SU-DHL-6 (cell line): ENCODE data around the gene CAMK1.

Experiments
- H2AFZ ChIP-seq: fragments of 200-600 bp; sonication (generic); 2 replicates; pipeline ENCODE4 v1.6.1; 2014; ENCODE audit warnings: low read depth, mild to moderate bottlenecking, moderate library complexity, mixed read lengths, antibody characterized with exemption, low read length; ENCODE audit not compliant: severe bottlenecking
- H3F3A ChIP-seq: fragments of 200-600 bp; shearing (Covaris generic); 2 replicates; pipeline ENCODE4 v1.6.0; 2016; ENCODE audit warnings: antibody characterized with exemption, mild to moderate bottlenecking; ENCODE audit not compliant: insufficient read depth
- H3K27ac ChIP-seq: fragments of 200-600 bp; sonication (generic); 2 replicates; pipeline ENCODE4 v1.5.1; 2016; ENCODE audit warnings: low read depth, mild to moderate bottlenecking, low read length, moderate library complexity, mixed read lengths
- H3K27me3 ChIP-seq: fragments of 200-600 bp; sonication (generic), shearing (Covaris generic); 2 replicates; pipeline ENCODE4 v1.6.0; 2014; ENCODE audit warnings: mild to moderate bottlenecking, low read length
- H3K36me3 ChIP-seq: fragments of 200-600 bp; sonication (generic); 2 replicates; pipeline ENCODE4 v1.6.1; 2014; ENCODE audit warnings: mild to moderate bottlenecking, low read length, mixed read lengths
- H3K4me2 ChIP-seq: fragments of 300-600, 200-600 bp; shearing (Covaris generic), sonication (generic); 2 replicates; pipeline ENCODE4 v1.6.0; 2014; ENCODE audit warnings: low read length, low read depth, mild to moderate bottlenecking; ENCODE audit not compliant: poor library complexity, severe bottlenecking
- H3K4me3 ChIP-seq: fragments of 200-600 bp; sonication (generic); 2 replicates; pipeline ENCODE4 v1.5.1; 2014; ENCODE audit warnings: antibody characterized with exemption, low read length, mild to moderate bottlenecking, mixed read lengths; ENCODE audit not compliant: insufficient read depth, poor library complexity, severe bottlenecking
- H3K79me2 ChIP-seq: fragments of 200-600 bp; sonication (generic); 2 replicates; pipeline ENCODE4 v1.6.1; 2014; ENCODE audit warnings: mild to moderate bottlenecking, low read length, moderate library complexity; ENCODE audit not compliant: insufficient read depth
- H3K9ac ChIP-seq: fragments of 200-600 bp; sonication (generic); 2 replicates; pipeline ENCODE4 v1.7.0; 2014; ENCODE audit warnings: mild to moderate bottlenecking, low read length
- H3K9me2 ChIP-seq: fragments of 200-600 bp; sonication (generic); replicated peaks from 2 replicates; pipeline ENCODE4 v1.6.1; 2014; ENCODE audit warnings: low read length; ENCODE audit not compliant: insufficient read depth
- H3K9me3 ChIP-seq: fragments of 200-600 bp; sonication (generic); 2 replicates; pipeline ENCODE4 v1.6.1; 2014; ENCODE audit warnings: low read length, mixed read lengths; ENCODE audit not compliant: insufficient read depth
- H4K20me1 ChIP-seq: fragments of 200-600 bp; sonication (generic); 2 replicates; pipeline ENCODE4 v1.6.1; 2014; ENCODE audit warnings: low read depth, mild to moderate bottlenecking, antibody characterized with exemption, low read length, moderate library complexity, mixed read lengths
- CTCF ChIP-seq: fragments of 200-600 bp; sonication (generic); IDR thresholded peaks from one replicate; pipeline ENCODE4 v1.5.1; 2017; ENCODE audit warnings: antibody characterized with exemption, mild to moderate bottlenecking, low read length, moderate library complexity; ENCODE audit not compliant: insufficient read depth, poor library complexity, severe bottlenecking
- EZH2phosphoT487 ChIP-seq: fragments of 200-600 bp; sonication (generic), shearing (Covaris generic); conservative IDR thresholded peaks from 2 replicates; pipeline ENCODE4 v1.6.1; 2018; ENCODE audit warnings: mild to moderate bottlenecking, antibody characterized with exemption, low read length, moderate library complexity, mixed read lengths

The CAMK1 gene

GRCh38 chr3:9748031-9748430 lies 21.7 kb downstream of the CAMK1 start:
- no peaks in the 10 kb centered on the region for H3K36me3 ChIP-seq
- peaks cover 12% of the 10 kb centered on the region; the same call in 1 of the 2 replicates for H3F3A ChIP-seq
- no peaks in the 10 kb centered on the region for H3K9me2 ChIP-seq
- peaks cover 20% of the 10 kb centered on the region for H3K79me2 ChIP-seq
- no peak overlapping the region for H3K27ac ChIP-seq
- no peak overlapping the region for H3K4me2 ChIP-seq
- no peaks in the 10 kb centered on the region for H3K9me3 ChIP-seq
- TF ChIP-seq EZH2phosphoT487 = no peak
- no peak for TF ChIP-seq CTCF
- no peaks in the 10 kb centered on the region for H3K27me3 ChIP-seq
- no peak overlapping the region for H3K4me3 ChIP-seq
- H2AFZ ChIP-seq = no peak overlapping the region
- H3K9ac ChIP-seq = no peak overlapping the region
- H4K20me1 ChIP-seq = no peaks in the 10 kb centered on the region

- H2AFZ ChIP-seq = no peak overlapping the region
- no peaks in the 10 kb centered on the region for H3K9me2 ChIP-seq
- H3K27me3 ChIP-seq = no peaks in the 10 kb centered on the region
- no peaks in the 10 kb centered on the region for H3K36me3 ChIP-seq
- H3K79me2 ChIP-seq = peaks cover 20% of the 10 kb centered on the region
- no peaks in the 10 kb centered on the region for H3K9me3 ChIP-seq
- H3F3A ChIP-seq = peaks cover 12% of the 10 kb centered on the region; the same call in 1 of the 2 replicates
- no peak overlapping the region for H3K4me2 ChIP-seq
- no peak overlapping the region for H3K9ac ChIP-seq
- no peak overlapping the region for H3K27ac ChIP-seq
- TF ChIP-seq EZH2phosphoT487 = no peak
- TF ChIP-seq CTCF = no peak
- no peak overlapping the region for H3K4me3 ChIP-seq
- H4K20me1 ChIP-seq = no peaks in the 10 kb centered on the region
These were observed 22.5 kb downstream of the CAMK1 start for GRCh38 chr3:9747267-9747666.

- H3K4me3 ChIP-seq = no peak overlapping the region
- H3K36me3 ChIP-seq = no peaks in the 10 kb centered on the region
- TF ChIP-seq EZH2phosphoT487 = no peak
- TF ChIP-seq CTCF = no peak
- H3K27me3 ChIP-seq = no peaks in the 10 kb centered on the region
- no peaks in the 10 kb centered on the region for H3K9me2 ChIP-seq
- H3F3A ChIP-seq = peaks cover 4% of the 10 kb centered on the region; the same call in 1 of the 2 replicates
- H4K20me1 ChIP-seq = no peaks in the 10 kb centered on the region
- no peak overlapping the region for H2AFZ ChIP-seq
- H3K9me3 ChIP-seq = no peaks in the 10 kb centered on the region
- peaks cover 12% of the 10 kb centered on the region for H3K79me2 ChIP-seq
- H3K9ac ChIP-seq = no peak overlapping the region
- no peak overlapping the region for H3K27ac ChIP-seq
- H3K4me2 ChIP-seq = no peak overlapping the region
These were observed 23.4 kb downstream of the CAMK1 start for GRCh38 chr3:9746330-9746729.
